LNCaP clone FGC (cell line): ENCODE results near the gene KRTAP23-1.

Experiments used
- DNase-seq: peaks from one replicate; pipeline ENCODE4 v3.0.0-alpha.2; 2011; ENCODE audit warnings: low read depth
- H3K4me3 ChIP-seq: 2 replicates; pipeline ENCODE4 v1.5.1; 2011; ENCODE audit warnings: mild to moderate bottlenecking, low read depth, low read length, control low read depth
- TF ChIP-seq, protein P1 (sequence below): IDR thresholded peaks from 2 replicates; pipeline ENCODE4 v1.5.1; 2012; ENCODE audit warnings: mild to moderate bottlenecking; ENCODE audit not compliant: control insufficient read depth, insufficient read depth; ENCODE audit errors: extremely low read depth

The KRTAP23-1 gene, protein sequence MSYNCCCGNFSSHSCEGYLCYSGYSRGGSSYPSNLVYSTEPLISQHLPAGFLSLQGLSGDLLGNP

DNA sequence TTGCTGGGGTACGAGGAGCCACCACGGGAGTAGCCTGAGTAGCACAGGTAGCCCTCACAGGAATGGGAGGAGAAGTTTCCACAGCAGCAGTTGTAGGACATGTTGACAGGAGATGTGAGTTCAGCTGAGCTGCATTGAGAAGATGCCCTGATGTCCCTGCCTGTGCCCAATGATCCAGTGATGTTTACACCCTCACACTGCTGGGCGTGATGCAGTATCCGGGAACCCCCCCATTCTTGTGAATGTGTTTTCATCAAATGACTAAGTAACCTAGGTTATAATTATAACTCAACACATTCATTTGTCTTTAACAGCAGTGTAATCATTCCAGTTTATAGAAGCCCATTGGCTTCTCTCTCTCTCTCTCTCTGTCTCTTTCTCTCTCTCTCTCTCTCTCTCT lies at the start of gene KRTAP23-1:
TSS of gene KRTAP23-1 (minus strand) at position 101 of the 400 bp plus-strand sequence. CDS start at position 101, 0 bp downstream.
- no peak within 1 kb of the TSS for H3K4me3 ChIP-seq
- no peak for DNase-seq
- TF ChIP-seq, protein P1, sequence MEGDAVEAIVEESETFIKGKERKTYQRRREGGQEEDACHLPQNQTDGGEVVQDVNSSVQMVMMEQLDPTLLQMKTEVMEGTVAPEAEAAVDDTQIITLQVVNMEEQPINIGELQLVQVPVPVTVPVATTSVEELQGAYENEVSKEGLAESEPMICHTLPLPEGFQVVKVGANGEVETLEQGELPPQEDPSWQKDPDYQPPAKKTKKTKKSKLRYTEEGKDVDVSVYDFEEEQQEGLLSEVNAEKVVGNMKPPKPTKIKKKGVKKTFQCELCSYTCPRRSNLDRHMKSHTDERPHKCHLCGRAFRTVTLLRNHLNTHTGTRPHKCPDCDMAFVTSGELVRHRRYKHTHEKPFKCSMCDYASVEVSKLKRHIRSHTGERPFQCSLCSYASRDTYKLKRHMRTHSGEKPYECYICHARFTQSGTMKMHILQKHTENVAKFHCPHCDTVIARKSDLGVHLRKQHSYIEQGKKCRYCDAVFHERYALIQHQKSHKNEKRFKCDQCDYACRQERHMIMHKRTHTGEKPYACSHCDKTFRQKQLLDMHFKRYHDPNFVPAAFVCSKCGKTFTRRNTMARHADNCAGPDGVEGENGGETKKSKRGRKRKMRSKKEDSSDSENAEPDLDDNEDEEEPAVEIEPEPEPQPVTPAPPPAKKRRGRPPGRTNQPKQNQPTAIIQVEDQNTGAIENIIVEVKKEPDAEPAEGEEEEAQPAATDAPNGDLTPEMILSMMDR = no peak

DNA sequence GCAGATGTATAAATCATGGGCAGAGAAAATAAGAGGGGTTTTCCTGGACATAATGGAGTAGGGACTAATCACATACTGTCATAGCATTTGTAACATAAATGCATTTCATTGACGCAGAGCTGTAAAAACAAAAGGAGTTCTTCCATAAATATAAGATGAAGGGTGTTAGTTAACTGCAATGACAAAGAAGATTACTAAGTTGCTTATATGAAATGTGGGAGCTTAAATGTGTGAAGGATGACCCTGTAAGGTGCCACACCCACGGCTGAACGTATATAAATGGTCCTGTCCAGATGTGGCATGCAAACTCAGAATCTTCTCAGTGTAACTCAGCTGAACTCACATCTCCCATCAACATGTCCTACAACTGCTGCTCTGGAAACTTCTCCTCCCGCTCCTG lies 47.3 kb upstream of the KRTAP23-1 start, which contains the start of gene KRTAP13-1:
TSS of gene KRTAP13-1 (plus strand) at position 301 of the 400 bp plus-strand sequence. CDS start at position 357, 56 bp downstream.
- DNase-seq = no peak

DNA sequence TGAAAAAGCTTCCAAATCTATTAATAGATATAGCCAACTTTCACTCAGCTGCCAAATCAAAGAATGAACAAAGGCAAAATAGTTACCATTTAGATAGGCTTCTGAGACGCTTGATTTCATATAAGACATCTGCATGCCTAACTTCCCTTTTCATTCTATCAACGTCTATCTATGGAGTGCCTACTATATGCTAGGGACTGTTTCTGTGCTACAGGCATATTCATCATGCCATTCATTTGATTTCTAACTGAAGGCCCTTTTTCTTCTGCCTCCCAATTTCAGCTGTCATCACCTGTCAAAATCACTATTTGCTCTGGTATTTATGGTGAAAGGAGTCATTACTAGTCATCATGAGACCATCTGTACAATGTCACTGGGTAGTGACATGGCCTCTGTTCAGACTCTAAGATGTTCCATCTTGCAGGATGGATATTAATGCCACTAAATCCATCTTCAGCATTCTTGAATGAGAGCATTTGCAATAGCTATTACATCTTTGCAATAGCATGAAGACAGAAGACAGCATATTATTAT lies 43.2 kb upstream of the KRTAP23-1 start:
- no peak for DNase-seq
- TF ChIP-seq, protein P1 = no peak
- H3K4me3 ChIP-seq = no peak overlapping the region

More for the DNA sequence above, 47.3 kb upstream of the KRTAP23-1 start, which contains the start of gene KRTAP13-1:
- H3K4me3 ChIP-seq = no peak within 1 kb of the TSS
- TF ChIP-seq, protein P1 = no peak

DNA sequence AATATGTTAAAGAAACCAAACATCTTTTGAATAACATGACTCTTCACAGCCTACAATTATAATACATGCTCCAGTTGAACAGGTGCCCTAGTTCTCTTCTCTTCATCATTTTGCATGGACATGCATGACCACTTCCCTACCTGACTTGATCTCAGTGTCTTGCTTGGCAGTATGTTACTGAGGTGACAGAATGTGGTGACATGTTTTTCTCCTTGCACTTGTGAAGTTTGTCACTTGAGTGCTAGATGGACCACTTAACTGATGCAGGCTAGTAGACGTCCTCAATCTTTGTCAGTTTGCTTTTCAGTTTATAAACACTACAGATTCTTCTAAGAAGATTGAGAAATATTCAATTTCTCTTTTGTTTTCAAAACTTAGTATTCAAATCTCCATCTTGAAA lies 33.8 kb upstream of the KRTAP23-1 start:
- TF ChIP-seq, protein P1 = no peak
- no peak for DNase-seq
- H3K4me3 ChIP-seq = no peak overlapping the region

DNA sequence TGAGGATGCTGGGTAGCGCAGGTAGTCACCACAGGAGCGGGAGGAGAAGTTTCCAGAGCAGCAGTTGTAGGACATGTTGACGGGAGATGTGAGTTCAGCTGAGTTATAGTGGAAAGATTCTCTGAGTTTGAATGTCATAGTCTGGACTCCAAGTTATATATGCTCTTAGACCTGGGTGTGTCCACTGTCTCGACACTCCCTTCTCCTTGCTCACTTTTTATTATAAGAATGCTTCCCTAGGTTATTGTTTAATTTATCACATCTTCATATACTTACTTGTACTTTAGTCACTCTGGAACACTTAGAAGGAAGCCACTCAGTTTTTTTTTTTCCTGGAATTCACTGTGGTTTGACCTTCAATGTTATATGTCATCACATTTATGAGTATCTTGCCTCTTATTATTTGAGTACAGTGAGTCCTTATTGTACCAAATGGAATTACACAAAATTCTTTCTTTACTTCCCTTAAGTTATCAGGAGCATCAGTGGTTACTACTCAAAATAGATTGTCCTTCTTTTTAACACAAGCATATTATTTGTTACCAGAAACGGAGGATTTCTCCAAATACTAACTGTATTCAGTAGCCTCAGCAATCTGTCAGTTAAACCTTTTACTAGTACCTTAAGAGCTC lies 23.8 kb upstream of the KRTAP23-1 start, which contains the start of gene KRTAP13-2:
TSS of gene KRTAP13-2 (minus strand) at position 133 of the 632 bp plus-strand sequence. CDS start at position 75, 58 bp downstream.
- TF ChIP-seq, protein P1 = no peak
- DNase-seq = no peak
- no peak within 1 kb of the TSS for H3K4me3 ChIP-seq

DNA sequence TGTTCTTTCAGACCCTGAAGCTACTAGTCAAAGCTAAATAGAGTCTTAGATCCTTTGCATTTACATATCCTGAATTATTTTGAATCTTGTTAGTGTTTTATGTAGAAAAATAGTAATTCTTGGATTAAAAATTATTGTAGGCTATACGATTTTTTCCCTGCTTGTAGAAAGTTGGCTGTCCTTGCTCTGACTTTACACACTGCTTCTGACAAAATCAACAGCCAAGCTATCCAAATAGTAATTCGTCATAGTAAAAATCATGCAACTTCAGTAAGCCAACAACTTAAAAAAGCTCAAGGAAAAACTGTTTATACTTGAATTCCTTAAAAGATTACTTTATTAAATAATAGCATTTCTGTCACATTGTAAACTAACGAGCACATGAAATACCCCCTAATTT lies 7.5 kb upstream of the KRTAP23-1 start:
- TF ChIP-seq, protein P1 = no peak
- H3K4me3 ChIP-seq = no peak overlapping the region
- no peak for DNase-seq
